Thoracic aorta (tissue), 2 donors: Measurements from ENCODE around the gene BRMS1. TPM values are rescaled to one million over a fixed set of nuclear protein-coding genes. Genes with fewer than 3 reads are reported as not detected.

Experiments used
- ATAC-seq: fragments of 150-250 bp; one replicate; pipeline ENCODE4 v1.8.0; 2017; ENCODE audit warnings: low read depth; ENCODE audit not compliant: insufficient number of reproducible peaks, low FRiP score
- DNase-seq: peaks from one replicate; pipeline ENCODE4 v3.0.0-alpha.2; 2020; ENCODE audit warnings: low spot score
- H3K27ac ChIP-seq, 2 donors: fragments of 200-600 bp; sonication (generic); 1 replicate in 1 of 2; 2 replicates in 1 of 2; pipeline ENCODE4 v1.5.1; 2016; ENCODE audit warnings: mild to moderate bottlenecking in 2 of 2, moderate library complexity in 2 of 2
- H3K27me3 ChIP-seq: fragments of 200-600 bp; sonication (generic); replicated peaks from 2 replicates; pipeline ENCODE4 v1.6.0; 2016; ENCODE audit warnings: mild to moderate bottlenecking; ENCODE audit not compliant: insufficient read depth
- H3K36me3 ChIP-seq: fragments of 200-600 bp; sonication (generic); one replicate; pipeline ENCODE4 v1.5.1; 2016
- H3K4me1 ChIP-seq, 2 donors: fragments of 200-600 bp; sonication (generic); 1 replicate in 1 of 2; 2 replicates in 1 of 2; pipeline versions ENCODE4 v1.5.1 to v1.6.0; 2016; ENCODE audit warnings: low read depth in 2 of 2, mild to moderate bottlenecking in 1 of 2; ENCODE audit not compliant: control insufficient read depth in 1 of 2
- H3K4me3 ChIP-seq: fragments of 200-600 bp; sonication (generic); 2 replicates; pipeline ENCODE4 v1.5.1; 2016; ENCODE audit warnings: mild to moderate bottlenecking
- H3K9me3 ChIP-seq: fragments of 200-600 bp; sonication (generic); 2 replicates; pipeline ENCODE4 v1.5.1; 2016
- total RNA-seq, 2 donors: library from RNA; depleted of rRNA; stranded (reverse); fragments of >200 nt; gene quantifications; one replicate each; pipeline versions ENCODE4 v1.1.0 to v1.2.3, GENCODE V29; 2016
- TF ChIP-seq, protein P1 (sequence below): fragments of 200-600 bp; sonication (generic); IDR thresholded peaks from one replicate; pipeline ENCODE4 v1.5.1; 2019; ENCODE audit warnings: antibody characterized with exemption

The BRMS1 gene
- total RNA-seq, 2 donors from 2014 or later = 35.0 to 48.1 TPM

DNA sequence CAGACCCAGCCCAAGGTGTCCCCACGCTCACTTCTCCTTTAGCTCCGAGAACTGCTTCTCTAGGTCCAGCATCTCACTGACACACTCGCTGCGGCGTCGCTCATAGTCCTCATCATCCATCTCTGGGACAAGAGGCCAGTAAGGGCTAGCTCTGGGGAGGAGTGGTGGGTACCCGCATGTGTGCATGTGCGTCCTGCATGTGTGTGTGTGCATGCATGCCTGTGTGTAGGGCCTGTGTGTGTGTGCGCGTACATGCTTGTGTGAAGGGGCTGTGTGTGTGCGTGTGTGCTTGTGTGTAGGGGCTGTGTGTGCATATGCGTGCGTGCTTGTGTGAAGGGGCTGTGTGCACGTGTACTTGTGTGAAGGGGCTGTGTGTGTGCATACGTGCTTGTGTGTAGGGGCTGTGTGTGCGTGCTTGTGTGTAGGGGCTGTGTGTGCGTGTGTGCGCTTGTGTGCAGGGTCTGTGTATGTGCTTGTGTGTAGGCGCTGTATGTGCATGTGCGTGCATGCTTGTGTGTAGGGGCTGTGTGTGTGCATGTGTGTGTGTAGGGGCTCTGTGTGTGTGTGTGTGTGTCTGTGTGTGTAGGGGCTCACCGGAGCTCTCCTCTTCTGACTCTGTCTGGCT, 3.3 kb downstream of the BRMS1 start:
- H3K4me1 ChIP-seq = peaks cover 24 to 36% of the 10 kb centered on the region in 2 donors
- no peak overlapping the region for H3K4me3 ChIP-seq
- H3K27ac ChIP-seq = no peak overlapping the region
- no peaks in the 10 kb centered on the region for H3K27me3 ChIP-seq
- ATAC-seq = no peak
- H3K9me3 ChIP-seq = no peaks in the 10 kb centered on the region
- TF ChIP-seq, protein P1, sequence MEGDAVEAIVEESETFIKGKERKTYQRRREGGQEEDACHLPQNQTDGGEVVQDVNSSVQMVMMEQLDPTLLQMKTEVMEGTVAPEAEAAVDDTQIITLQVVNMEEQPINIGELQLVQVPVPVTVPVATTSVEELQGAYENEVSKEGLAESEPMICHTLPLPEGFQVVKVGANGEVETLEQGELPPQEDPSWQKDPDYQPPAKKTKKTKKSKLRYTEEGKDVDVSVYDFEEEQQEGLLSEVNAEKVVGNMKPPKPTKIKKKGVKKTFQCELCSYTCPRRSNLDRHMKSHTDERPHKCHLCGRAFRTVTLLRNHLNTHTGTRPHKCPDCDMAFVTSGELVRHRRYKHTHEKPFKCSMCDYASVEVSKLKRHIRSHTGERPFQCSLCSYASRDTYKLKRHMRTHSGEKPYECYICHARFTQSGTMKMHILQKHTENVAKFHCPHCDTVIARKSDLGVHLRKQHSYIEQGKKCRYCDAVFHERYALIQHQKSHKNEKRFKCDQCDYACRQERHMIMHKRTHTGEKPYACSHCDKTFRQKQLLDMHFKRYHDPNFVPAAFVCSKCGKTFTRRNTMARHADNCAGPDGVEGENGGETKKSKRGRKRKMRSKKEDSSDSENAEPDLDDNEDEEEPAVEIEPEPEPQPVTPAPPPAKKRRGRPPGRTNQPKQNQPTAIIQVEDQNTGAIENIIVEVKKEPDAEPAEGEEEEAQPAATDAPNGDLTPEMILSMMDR = no peak
- H3K36me3 ChIP-seq = peaks cover 29% of the 10 kb centered on the region
- no peak for DNase-seq

DNA sequence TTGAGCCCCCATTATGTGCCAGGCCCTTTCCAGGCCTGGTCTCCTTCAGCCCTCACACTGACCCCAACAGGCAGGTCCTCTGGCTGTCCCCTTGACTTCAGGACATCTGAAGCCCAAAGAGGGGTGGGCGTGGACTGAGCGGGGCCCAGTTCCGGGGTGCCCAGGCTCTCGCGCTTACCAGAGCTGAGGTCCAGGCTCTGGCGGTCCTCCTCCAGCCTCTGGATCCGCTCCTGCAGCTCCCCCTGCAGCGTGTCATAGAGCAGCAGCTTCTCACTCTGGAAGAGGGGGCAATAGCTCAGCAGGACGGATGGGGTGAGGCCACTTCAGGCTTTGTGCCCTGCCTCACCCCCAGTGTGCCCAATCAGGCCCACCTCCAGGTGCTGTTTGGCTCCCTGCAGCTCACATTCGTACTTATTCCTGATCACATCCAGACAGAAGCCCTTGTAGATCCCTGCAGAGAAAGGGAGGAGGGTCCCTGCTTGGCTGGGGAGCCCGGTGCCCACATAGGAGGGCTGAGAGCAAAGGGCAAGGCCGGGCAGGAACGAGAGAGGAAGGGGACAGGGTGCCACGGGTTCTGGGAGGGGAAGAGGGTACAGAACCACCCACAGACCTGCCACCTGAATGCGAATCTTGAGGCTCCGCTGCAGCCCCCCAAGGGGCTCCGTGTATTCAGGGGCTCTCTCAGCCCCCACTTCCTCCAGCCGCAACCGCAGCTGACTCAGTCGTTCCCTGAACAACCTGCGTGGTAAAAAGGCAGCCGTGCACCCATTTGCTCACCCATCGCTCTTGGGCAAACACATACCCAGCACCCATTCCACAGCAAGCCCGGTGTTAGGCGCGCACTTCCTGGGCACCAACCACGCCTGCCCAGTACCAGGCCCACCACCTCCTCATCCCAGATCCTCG, 4.1 kb downstream of the BRMS1 start:
- no peaks in the 10 kb centered on the region for H3K27me3 ChIP-seq
- peaks cover 19 to 32% of the 10 kb centered on the region in 2 donors for H3K4me1 ChIP-seq
- DNase-seq (no peak), ATAC-seq (no peak)
- peaks cover 29% of the 10 kb centered on the region for H3K36me3 ChIP-seq
- TF ChIP-seq, protein P1 = no peak
- no peak overlapping the region for H3K27ac ChIP-seq
- H3K9me3 ChIP-seq = no peaks in the 10 kb centered on the region
- no peak overlapping the region for H3K4me3 ChIP-seq

DNA sequence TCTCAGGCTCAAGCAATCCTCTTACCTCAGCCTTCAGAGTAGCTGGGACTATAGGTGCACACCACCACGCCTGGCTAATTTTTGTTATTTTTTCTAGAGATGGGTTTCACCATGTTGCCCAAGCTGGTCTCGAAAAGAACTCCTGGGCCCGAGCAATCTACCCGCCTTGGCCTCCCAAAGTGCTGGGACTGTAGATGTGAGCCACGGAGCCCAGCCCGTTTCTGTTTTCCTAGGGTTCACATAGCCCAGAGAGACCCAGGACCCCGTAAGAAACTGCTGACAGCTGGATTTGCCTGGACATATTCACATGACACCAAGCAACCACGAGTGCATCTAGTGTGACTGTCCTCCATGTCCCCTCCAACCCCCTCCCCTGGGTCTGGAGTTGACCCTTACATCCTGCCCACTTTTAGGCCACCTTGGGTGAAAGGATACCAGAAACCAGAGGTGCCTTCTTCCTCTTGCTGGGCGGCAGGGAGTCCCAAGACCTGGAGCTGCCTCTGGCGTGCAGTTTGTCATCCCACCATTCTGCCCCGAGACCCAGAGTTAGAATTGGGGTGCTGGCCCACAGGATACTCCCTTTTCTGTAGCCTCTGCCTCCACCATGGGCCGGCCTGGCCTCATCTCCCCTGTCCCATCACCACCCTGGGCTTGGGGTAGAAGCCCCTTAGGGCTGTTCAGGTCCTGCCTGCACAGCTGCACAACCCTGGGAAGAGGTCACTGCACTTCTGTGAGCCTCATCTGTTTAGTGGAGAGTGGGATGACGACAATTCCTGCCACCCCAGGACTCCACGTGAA, 5.0 kb downstream of the BRMS1 start:
- Histone ChIP-seq H3K27me3 (no peaks in the 10 kb centered on the region), H3K9me3 (no peaks in the 10 kb centered on the region), H3K27ac (no peak overlapping the region), H3K4me3 (no peak overlapping the region), H3K4me1 (peaks cover 23 to 33% of the 10 kb centered on the region in 2 donors), H3K36me3 (peaks cover 29% of the 10 kb centered on the region)
- TF ChIP-seq, protein P1 = no peak
- DNase-seq = no peak
- ATAC-seq = no peak

DNA sequence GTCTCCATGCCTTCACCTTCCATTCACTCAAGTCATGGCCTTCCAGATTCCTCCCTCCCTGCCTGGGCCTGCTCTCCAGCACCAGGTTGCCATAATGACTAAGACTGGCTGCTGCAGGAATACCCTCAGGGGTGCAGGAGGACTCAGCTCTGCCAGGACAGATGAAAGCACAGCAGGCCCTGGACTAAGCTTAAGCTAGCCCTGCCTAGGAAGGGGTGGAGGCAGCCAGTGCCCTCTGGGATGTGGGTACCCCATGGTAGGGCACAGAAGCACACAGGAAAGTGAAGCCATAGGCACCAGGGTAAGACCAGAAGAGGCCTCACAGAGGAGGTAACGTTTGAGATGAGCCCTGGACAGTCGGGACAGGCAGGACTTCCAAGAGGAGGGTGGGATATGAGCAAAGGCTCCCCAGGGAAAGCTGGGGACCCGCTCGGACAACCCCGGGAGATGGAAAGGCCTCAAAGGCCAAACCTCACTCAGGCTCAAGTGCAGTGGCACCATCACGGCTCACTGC, 5.7 kb downstream of the BRMS1 start:
- H3K9me3 ChIP-seq = no peaks in the 10 kb centered on the region
- no peak overlapping the region for H3K4me3 ChIP-seq
- no peak for DNase-seq
- no peak for ATAC-seq
- peaks cover 29% of the 10 kb centered on the region for H3K36me3 ChIP-seq
- H3K4me1 ChIP-seq = peaks cover 21 to 33% of the 10 kb centered on the region in 2 donors
- TF ChIP-seq, protein P1 = no peak
- no peaks in the 10 kb centered on the region for H3K27me3 ChIP-seq
- H3K27ac ChIP-seq = no peak overlapping the region
